Activated naive CD4-positive, alpha-beta T cell treated with anti-CD3 and anti-CD28 coated beads for 36 hours (primary cell): Measurements from ENCODE around the gene KRT86. TPM values are rescaled to one million over a fixed set of nuclear protein-coding genes. Genes with fewer than 3 reads are reported as not detected.
"Not testable (repeated sequence)": the region's sequence is repeated elsewhere in the genome, so short reads cannot be mapped to it uniquely, and the experiment has no call there.

Source experiments
- CTCF ChIA-PET: fragments of 350-600 bp; sonication (Branson Sonifier 250); formaldehyde crosslinking; loops from one replicate; lab custom pipeline; 2021; ENCODE audit warnings: antibody characterized with exemption; lab: Charles Lee
- DNase-seq: peaks from one replicate; pipeline ENCODE4 v3.0.0-alpha.2; 2020
- H3K27ac Mint-ChIP-seq: one replicate; pipeline ENCODE4 v1.8.0; 2021; ENCODE audit warnings: mild to moderate bottlenecking, mixed read lengths
- H3K27me3 Mint-ChIP-seq: one replicate; pipeline ENCODE4 v1.8.0; 2021; ENCODE audit warnings: low read depth, mixed read lengths
- H3K36me3 Mint-ChIP-seq: one replicate; pipeline ENCODE4 v1.8.0; 2021; ENCODE audit warnings: low read depth, mixed read lengths
- H3K4me1 Mint-ChIP-seq: one replicate; pipeline ENCODE4 v1.8.0; 2021; ENCODE audit warnings: low read depth, mixed read lengths
- H3K4me3 Mint-ChIP-seq: one replicate; pipeline ENCODE4 v1.8.0; 2021; ENCODE audit warnings: mild to moderate bottlenecking, moderate library complexity, mixed read lengths
- H3K9me3 Mint-ChIP-seq: one replicate; pipeline ENCODE4 v1.8.0; 2021; ENCODE audit warnings: mixed read lengths
- intact Hi-C: fragments of 100-400 bp; cut with micrococcal nuclease; formaldehyde crosslinking; loops from one replicate; pipeline ENCODE4 v1.15.1; 2023
- total RNA-seq, 2 experiments: library from RNA; stranded (reverse); gene quantifications; one replicate each; pipeline ENCODE4 v1.2.3, GENCODE V29; 2021

The KRT86 gene
- total RNA-seq, 2 experiments from 2014 or later, result 0.15 TPM; not detected in 1

DNA sequence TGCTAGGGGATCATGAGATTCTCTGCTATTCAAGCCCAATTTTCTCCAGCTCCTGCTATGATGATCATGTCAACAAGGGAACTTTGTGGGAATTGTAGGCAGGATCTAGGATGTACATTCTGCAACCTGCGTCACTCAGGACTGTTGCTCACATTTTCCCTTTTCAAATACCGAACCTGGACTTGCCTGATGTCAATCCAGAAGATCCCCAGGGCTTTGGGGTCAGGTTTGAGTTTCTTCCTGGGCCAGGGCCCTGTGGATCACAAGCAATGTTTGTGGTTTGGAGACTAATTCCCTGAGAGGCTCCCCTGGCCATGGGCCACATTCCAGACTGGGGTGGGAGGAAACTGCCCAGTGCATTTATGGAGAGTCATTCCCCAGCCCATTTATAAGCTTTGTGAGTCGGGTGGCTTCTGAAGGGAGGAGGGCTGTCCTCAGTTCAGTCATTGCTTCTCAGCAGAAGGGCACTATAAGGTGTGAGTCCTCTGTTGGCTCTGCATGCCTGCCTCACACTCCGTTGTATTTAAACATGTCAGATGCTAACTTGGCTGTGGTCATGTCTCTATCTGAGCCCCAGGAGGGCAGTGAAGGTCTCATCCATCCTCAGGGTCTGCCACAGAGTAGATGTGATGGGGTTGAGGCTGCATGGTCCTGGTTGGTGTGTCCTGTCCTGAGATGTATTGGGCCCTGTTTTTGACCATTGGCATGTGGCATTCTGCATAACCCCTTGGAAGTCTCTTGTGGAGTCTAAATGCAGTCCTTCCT lies 6.5 kb downstream of the KRT86 start:
- Mint-ChIP-seq H3K27ac (no peak overlapping the region), H3K4me1 (peaks cover 3% of the 10 kb centered on the region), H3K4me3 (no peak overlapping the region), H3K36me3 (no peaks in the 10 kb centered on the region), H3K27me3 (peaks cover 12% of the 10 kb centered on the region), H3K9me3 (no peaks in the 10 kb centered on the region)
- CTCF ChIA-PET, result interaction anchor here (1.0 to 4.2 kb wide), 4 partner anchors 9 to 59 kb away, joined by 3 to 29 read pairs (median 8); no protein-coding TSS in a partner anchor
- DNase-seq, result no peak
- intact Hi-C loops, result no loop called here

DNA sequence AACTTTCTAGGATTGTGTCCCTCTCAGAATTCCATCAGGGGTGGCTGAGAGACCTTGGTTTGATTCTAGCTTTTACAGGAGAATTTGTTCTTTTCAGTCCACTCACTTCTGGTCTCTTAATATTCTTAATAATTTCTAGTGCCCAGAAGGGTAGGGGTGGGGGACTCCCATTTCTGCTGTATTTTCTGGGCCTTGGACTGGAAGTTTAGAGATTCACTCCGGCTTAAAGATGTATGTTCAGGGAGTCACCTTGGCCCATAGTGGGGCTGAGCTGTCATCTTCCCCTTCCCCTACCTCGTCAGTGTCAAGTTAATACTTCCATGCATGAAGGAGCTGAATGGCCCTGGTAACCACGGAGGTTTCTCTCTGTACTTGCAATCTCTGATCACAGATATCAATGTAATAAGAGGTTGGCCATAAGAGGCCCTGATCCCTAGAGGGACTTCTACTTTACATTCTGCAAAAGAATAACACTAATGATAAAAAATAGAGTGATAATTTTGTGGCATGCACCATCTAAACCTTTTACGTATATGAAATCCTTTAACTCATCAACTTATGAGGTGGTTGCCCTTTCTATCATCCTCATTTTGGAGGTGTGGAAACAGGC lies 10.2 kb downstream of the KRT86 start:
- peaks cover 4% of the 10 kb centered on the region for H3K27me3 Mint-ChIP-seq
- no peaks in the 10 kb centered on the region for H3K36me3 Mint-ChIP-seq
- no peaks in the 10 kb centered on the region for H3K9me3 Mint-ChIP-seq
- intact Hi-C loops, result no loop called here
- peaks cover 7% of the 10 kb centered on the region for H3K4me1 Mint-ChIP-seq
- CTCF ChIA-PET, result no interaction called here
- no peak for DNase-seq
- no peak overlapping the region for H3K4me3 Mint-ChIP-seq
- no peak overlapping the region for H3K27ac Mint-ChIP-seq

GRCh38 chr12:52285172-52285745 lies 10.8 kb downstream of the KRT86 start:
- no peak overlapping the region for H3K27ac Mint-ChIP-seq
- no peaks in the 10 kb centered on the region for H3K27me3 Mint-ChIP-seq
- intact Hi-C loops, result no loop called here
- H3K36me3 Mint-ChIP-seq, result no peaks in the 10 kb centered on the region
- CTCF ChIA-PET, result interaction anchor here (1.2 to 2.2 kb wide), 2 partner anchors 33 to 42 kb away, joined by 3 to 5 read pairs; no protein-coding TSS in a partner anchor
- H3K4me1 Mint-ChIP-seq, result peaks cover 7% of the 10 kb centered on the region
- no peak overlapping the region for H3K4me3 Mint-ChIP-seq
- no peaks in the 10 kb centered on the region for H3K9me3 Mint-ChIP-seq
- no peak for DNase-seq

- no peaks in the 10 kb centered on the region for H3K36me3 Mint-ChIP-seq
- no peak for DNase-seq
- H3K4me3 Mint-ChIP-seq, result no peak overlapping the region
- CTCF ChIA-PET, result interaction anchor here (1.2 to 2.2 kb wide), 4 partner anchors 8 to 41 kb away, joined by 3 to 5 read pairs (median 4); no protein-coding TSS in a partner anchor
- H3K4me1 Mint-ChIP-seq, result peaks cover 7% of the 10 kb centered on the region
- H3K27me3 Mint-ChIP-seq, result no peaks in the 10 kb centered on the region
- intact Hi-C loops, result no loop called here
- H3K9me3 Mint-ChIP-seq, result no peaks in the 10 kb centered on the region
- no peak overlapping the region for H3K27ac Mint-ChIP-seq
Observed at GRCh38 chr12:52285851-52286530, 11.5 kb downstream of the KRT86 start.

- H3K4me1 Mint-ChIP-seq, H3K27ac Mint-ChIP-seq, H3K4me3 Mint-ChIP-seq, DNase-seq, H3K27me3 Mint-ChIP-seq, H3K36me3 Mint-ChIP-seq, H3K9me3 Mint-ChIP-seq, intact Hi-C loops: not testable (repeated sequence)
- CTCF ChIA-PET, result interaction anchor here (1.2 to 2.2 kb wide), 3 partner anchors 9 to 40 kb away, joined by 3 to 5 read pairs (median 4); no protein-coding TSS in a partner anchor
Observed at GRCh38 chr12:52286857-52287785, 12.7 kb downstream of the KRT86 start.

GRCh38 chr12:52287816-52288805 lies 13.7 kb downstream of the KRT86 start:
- H3K9me3 Mint-ChIP-seq, intact Hi-C loops, DNase-seq, H3K4me1 Mint-ChIP-seq, H3K36me3 Mint-ChIP-seq, H3K27ac Mint-ChIP-seq, H3K27me3 Mint-ChIP-seq, H3K4me3 Mint-ChIP-seq, CTCF ChIA-PET: not testable (repeated sequence)

- H3K4me3 Mint-ChIP-seq, DNase-seq, H3K9me3 Mint-ChIP-seq, CTCF ChIA-PET, H3K27me3 Mint-ChIP-seq, H3K27ac Mint-ChIP-seq, H3K4me1 Mint-ChIP-seq, intact Hi-C loops, H3K36me3 Mint-ChIP-seq: not testable (repeated sequence)
Observed at GRCh38 chr12:52290483-52291134, 16.2 kb downstream of the KRT86 start.

DNA sequence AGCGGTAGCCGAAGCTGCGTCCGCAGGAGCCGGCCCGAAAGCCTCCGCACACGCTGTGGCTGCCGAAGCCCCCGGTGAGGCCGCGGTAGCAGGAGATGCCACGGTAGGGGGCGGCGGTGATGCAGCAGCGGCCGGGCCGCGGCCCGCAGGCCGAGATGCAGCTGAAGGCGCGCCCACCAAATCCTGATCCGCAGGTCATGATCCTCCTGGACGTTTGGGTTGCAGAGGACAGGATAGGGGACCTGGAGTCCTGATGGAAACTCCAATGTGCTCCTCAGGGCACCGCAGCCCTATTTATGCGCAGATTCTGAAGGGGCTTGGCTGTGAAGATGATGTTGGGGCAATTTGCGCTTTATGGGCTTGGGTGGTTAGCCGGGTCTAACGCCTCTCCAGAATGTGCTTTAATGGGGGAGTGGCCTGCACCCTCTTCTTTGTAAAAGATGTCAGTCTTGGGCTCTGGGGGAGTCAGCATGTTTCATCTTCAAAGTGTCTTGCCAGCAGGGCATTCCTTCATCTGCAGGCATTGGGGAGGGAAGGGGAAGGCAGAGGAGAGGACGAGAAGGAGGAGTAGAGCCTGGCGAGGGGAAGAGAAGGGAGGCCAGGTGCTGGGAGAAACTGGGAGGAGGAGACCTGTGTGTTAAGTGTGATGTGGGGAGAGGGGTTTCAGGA lies 17.0 kb downstream of the KRT86 start, which contains the start of gene KRT81:
Gene KRT81, minus strand, starts transcription at position 268 of the 669 bp plus-strand sequence. Its CDS starts 69 bp downstream, at position 199.
- H3K27me3 Mint-ChIP-seq, result peaks cover 2% of the 10 kb centered on the region
- CTCF ChIA-PET, result no interaction called here
- no peaks in the 10 kb centered on the region for H3K36me3 Mint-ChIP-seq

DNA sequence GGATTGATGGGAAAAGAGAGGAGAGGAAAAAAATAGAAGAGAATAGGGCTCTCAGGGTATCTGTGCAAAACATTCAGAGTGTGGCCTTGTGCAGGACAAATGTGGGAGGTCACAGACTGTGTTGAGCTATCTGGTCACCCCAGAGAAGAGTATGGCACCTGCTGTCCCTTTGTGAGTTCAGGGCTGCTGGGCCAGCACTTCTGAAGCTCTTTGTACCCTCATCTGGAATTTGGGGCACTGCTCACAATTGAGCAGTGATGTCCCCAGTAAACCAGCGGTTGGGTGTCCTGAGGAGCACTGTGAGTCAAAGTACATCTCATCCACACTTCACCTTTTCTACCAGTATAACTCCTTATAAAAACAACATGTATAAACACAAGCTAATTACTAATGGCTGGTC lies 19.5 kb downstream of the KRT86 start:
- no peak overlapping the region for H3K27ac Mint-ChIP-seq
- intact Hi-C loops, result no loop called here
- no peaks in the 10 kb centered on the region for H3K36me3 Mint-ChIP-seq
- DNase-seq, result no peak
- CTCF ChIA-PET, result interaction anchor here (0.5 to 2.1 kb wide), 3 partner anchors 11 to 24 kb away, joined by 4 to 6 read pairs (median 5); no protein-coding TSS in a partner anchor
- no peaks in the 10 kb centered on the region for H3K4me1 Mint-ChIP-seq
- H3K27me3 Mint-ChIP-seq, result peaks cover 2% of the 10 kb centered on the region
- no peaks in the 10 kb centered on the region for H3K9me3 Mint-ChIP-seq
- H3K4me3 Mint-ChIP-seq, result no peak overlapping the region

More for the DNA sequence above, 17.0 kb downstream of the KRT86 start, which contains the start of gene KRT81:
- H3K4me3 Mint-ChIP-seq, result no peak within 1 kb of the TSS
- H3K4me1 Mint-ChIP-seq, result peaks cover 7% of the 10 kb centered on the region
- no peak for DNase-seq
- H3K9me3 Mint-ChIP-seq, result no peaks in the 10 kb centered on the region
- no peak within 1 kb of the TSS for H3K27ac Mint-ChIP-seq
- intact Hi-C loops, result no loop called here

DNA sequence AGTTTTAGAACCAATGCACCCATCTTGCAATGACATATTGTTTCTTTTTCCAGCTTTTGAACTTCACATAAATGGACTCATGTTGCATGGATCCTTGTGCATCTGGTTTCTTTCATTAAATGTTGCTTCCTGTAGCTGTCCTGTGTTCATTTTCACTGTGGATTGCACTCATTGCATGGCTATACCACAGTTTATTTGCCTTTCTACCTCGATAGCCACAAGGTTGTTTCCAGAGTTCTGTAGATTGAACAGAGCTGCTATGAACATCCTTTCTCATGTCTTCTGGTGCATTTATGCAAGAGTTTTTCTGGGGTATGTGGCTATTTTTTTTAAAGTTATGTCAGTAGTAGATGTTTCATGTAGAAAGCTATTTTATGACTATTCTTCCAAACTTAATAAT lies 20.4 kb downstream of the KRT86 start:
- H3K27me3 Mint-ChIP-seq, result peaks cover 2% of the 10 kb centered on the region
- H3K36me3 Mint-ChIP-seq, result no peaks in the 10 kb centered on the region
- no peaks in the 10 kb centered on the region for H3K9me3 Mint-ChIP-seq
- no peak overlapping the region for H3K4me3 Mint-ChIP-seq
- intact Hi-C loops, result no loop called here
- CTCF ChIA-PET, result interaction anchor here (0.6 to 2.1 kb wide), 3 partner anchors 12 to 32 kb away, joined by 4 to 6 read pairs (median 5); no protein-coding TSS in a partner anchor
- H3K4me1 Mint-ChIP-seq, result no peaks in the 10 kb centered on the region
- no peak overlapping the region for H3K27ac Mint-ChIP-seq
- DNase-seq, result no peak
